DOHH2 (cell line): Measurements from ENCODE around the gene GPR87.
A peak's percentile ranks its signal among the peaks of the same experiment; 100 is the strongest.

Source experiments
- H3F3A ChIP-seq: fragments of 200-600 bp; sonication (generic), shearing (Covaris generic); 2 replicates; pipeline ENCODE4 v1.6.0; 2016; ENCODE audit warnings: antibody characterized with exemption, mild to moderate bottlenecking; ENCODE audit not compliant: control insufficient read depth, insufficient read depth
- H3K27ac ChIP-seq: fragments of 200-600 bp; sonication (generic); 2 replicates; pipeline ENCODE4 v1.5.1; 2014; ENCODE audit warnings: low read depth, mild to moderate bottlenecking, low read length, moderate library complexity
- H3K27me3 ChIP-seq: fragments of 200-600 bp; sonication (generic); 2 replicates; pipeline ENCODE4 v1.6.1; 2014; ENCODE audit warnings: mild to moderate bottlenecking, low read length, mixed read lengths; ENCODE audit not compliant: control insufficient read depth
- H3K36me3 ChIP-seq: fragments of 200-600 bp; sonication (generic); 2 replicates; pipeline ENCODE4 v1.6.1; 2014; ENCODE audit warnings: mild to moderate bottlenecking, low read length, moderate library complexity, mixed read lengths; ENCODE audit not compliant: control insufficient read depth
- H3K4me1 ChIP-seq: fragments of 200-600 bp; sonication (generic); 2 replicates; pipeline ENCODE4 v1.6.1; 2014; ENCODE audit warnings: mild to moderate bottlenecking, low read length, mixed read lengths; ENCODE audit not compliant: control insufficient read depth
- H3K4me2 ChIP-seq: fragments of 200-600 bp; sonication (generic); 2 replicates; pipeline ENCODE4 v1.6.0; 2014; ENCODE audit warnings: mild to moderate bottlenecking, low read length, moderate library complexity
- H3K4me3 ChIP-seq: fragments of 200-600 bp; sonication (generic); 2 replicates; pipeline ENCODE4 v1.5.1; 2014; ENCODE audit warnings: mild to moderate bottlenecking, low read length, mixed read lengths
- H3K79me2 ChIP-seq: fragments of 200-600 bp; sonication (generic); 2 replicates; pipeline ENCODE4 v1.6.1; 2014; ENCODE audit warnings: mild to moderate bottlenecking, low read length, mixed read lengths; ENCODE audit not compliant: control insufficient read depth
- H3K9me2 ChIP-seq: fragments of 200-600 bp; sonication (generic); replicated peaks from 2 replicates; pipeline ENCODE4 v1.6.1; 2014; ENCODE audit warnings: mild to moderate bottlenecking, low read length, mixed read lengths; ENCODE audit not compliant: control insufficient read depth
- H3K9me3 ChIP-seq: fragments of 200-600 bp; sonication (generic); 2 replicates; pipeline ENCODE4 v1.6.1; 2014; ENCODE audit warnings: antibody characterized with exemption, low read length, mixed read lengths; ENCODE audit not compliant: control insufficient read depth, insufficient read depth
- H4K20me1 ChIP-seq: fragments of 200-600 bp; sonication (generic); 2 replicates; pipeline ENCODE4 v1.6.0; 2014; ENCODE audit warnings: low read depth, mild to moderate bottlenecking, antibody characterized with exemption, low read length, moderate library complexity; ENCODE audit not compliant: control insufficient read depth, insufficient read depth
- CTCF ChIP-seq: fragments of 200-600 bp; sonication (generic); IDR thresholded peaks from one replicate; pipeline ENCODE4 v1.5.1; 2014; ENCODE audit warnings: antibody characterized with exemption, mild to moderate bottlenecking, low read depth, low read length; ENCODE audit not compliant: poor library complexity, severe bottlenecking
- EZH2phosphoT487 ChIP-seq: fragments of 200-600 bp; sonication (generic); IDR thresholded peaks from 2 replicates; pipeline ENCODE4 v1.6.1; 2017; ENCODE audit warnings: borderline replicate concordance, mild to moderate bottlenecking, antibody characterized with exemption, low read length, moderate library complexity, mixed read lengths

The GPR87 gene

DNA sequence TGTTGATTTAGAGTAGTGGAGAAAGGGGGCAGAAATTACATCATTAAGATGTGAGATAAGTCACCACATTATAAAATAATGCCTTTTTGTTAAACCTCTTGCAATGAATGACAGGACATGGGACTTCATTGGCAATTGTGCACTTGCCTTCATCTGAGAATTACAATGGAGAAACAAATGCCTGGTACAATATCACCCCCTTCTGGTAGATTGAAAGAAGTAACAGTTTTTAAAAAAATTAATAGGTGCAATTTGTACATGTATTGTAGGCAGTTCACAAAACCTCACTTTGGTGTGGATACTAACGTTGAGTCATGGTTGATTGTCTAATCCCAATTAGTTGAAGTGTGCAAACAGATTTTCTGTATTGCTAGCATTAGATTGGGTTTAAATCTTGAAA, 33.7 kb downstream of the GPR87 start:
- TF ChIP-seq EZH2phosphoT487 (no peak), CTCF (peak; percentile 61)
- H3K4me1 ChIP-seq: peaks cover 11% of the 10 kb centered on the region

DNA sequence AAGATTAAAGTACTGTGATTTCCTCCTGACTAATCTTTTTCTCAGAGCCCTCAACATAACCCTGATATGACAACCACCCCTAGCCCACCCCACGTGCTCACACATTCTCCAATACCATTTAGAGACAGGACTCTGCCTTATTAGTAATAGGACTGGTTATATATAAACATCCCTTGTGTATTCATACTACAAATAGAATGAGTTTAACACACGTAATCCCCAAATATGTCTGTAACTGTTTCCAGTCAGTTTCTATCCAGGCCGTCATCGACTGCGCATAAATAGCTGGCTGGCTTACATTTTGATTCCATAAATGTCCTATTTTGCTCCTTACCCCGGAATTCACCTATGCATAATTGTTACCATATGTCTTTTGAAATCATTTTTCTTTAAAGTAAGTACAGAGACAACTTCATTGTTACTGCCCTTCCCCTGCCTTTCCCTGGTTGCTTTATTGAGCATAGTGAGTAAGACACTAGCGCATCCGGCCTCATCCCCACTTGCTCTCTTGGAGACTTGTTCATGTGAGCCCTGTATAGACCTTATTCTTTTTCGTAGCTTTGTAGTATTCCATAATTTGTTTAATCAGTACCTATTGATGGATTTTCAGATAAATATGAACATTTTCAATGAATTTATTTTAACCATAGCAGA, 34.8 kb downstream of the GPR87 start:
- Histone ChIP-seq H3K9me2 (no peaks in the 10 kb centered on the region), H3K4me2 (no peak overlapping the region), H3K79me2 (no peaks in the 10 kb centered on the region), H3K4me1 (peaks cover 14% of the 10 kb centered on the region), H3F3A (no peaks in the 10 kb centered on the region), H4K20me1 (no peaks in the 10 kb centered on the region), H3K4me3 (no peak overlapping the region), H3K9me3 (no peaks in the 10 kb centered on the region), H3K27ac (no peak overlapping the region), H3K36me3 (no peaks in the 10 kb centered on the region), H3K27me3 (no peaks in the 10 kb centered on the region)
- TF ChIP-seq CTCF (no peak), EZH2phosphoT487 (no peak)

More for the DNA sequence above, 33.7 kb downstream of the GPR87 start:
- Histone ChIP-seq H3K9me2 (no peaks in the 10 kb centered on the region), H4K20me1 (no peaks in the 10 kb centered on the region), H3K36me3 (no peaks in the 10 kb centered on the region), H3K9me3 (no peaks in the 10 kb centered on the region), H3K27me3 (no peaks in the 10 kb centered on the region), H3K79me2 (no peaks in the 10 kb centered on the region), H3K4me2 (no peak overlapping the region), H3K27ac (no peak overlapping the region), H3F3A (no peaks in the 10 kb centered on the region), H3K4me3 (no peak overlapping the region)

GRCh38 chr3:151278230-151278629, 38.4 kb downstream of the GPR87 start, which contains the start of gene P2RY14:
Gene P2RY14 (minus strand): TSS chr3:151278542. CDS start chr3:151214316, 64,226 bp downstream.
- H3K27me3 ChIP-seq: no peaks in the 10 kb centered on the region
- no peaks in the 10 kb centered on the region for H4K20me1 ChIP-seq
- H3K4me3 ChIP-seq: no peak within 1 kb of the TSS
- TF ChIP-seq EZH2phosphoT487 (no peak), CTCF (no peak)
- H3K36me3 ChIP-seq: no peaks in the 10 kb centered on the region
- no peaks in the 10 kb centered on the region for H3K79me2 ChIP-seq
- H3F3A ChIP-seq: no peaks in the 10 kb centered on the region
- H3K9me2 ChIP-seq: no peaks in the 10 kb centered on the region
- H3K27ac ChIP-seq: no peak within 1 kb of the TSS
- H3K9me3 ChIP-seq: no peaks in the 10 kb centered on the region
- H3K4me1 ChIP-seq: peaks cover 20% of the 10 kb centered on the region
- peak within 1 kb of the TSS; percentile 30 for H3K4me2 ChIP-seq
